Thyroid gland (tissue), 4 donors: ENCODE data around the gene SCTR. TPM values are rescaled to one million over a fixed set of nuclear protein-coding genes. Genes with fewer than 3 reads are reported as not detected.

Experiments
- DNase-seq, 2 donors: peaks; one replicate each; pipeline ENCODE4 v3.0.0-alpha.2; 2019
- H3K27ac ChIP-seq, 3 donors: fragments of 200-600 bp; sonication (generic); 1 replicate in 2 of 3; 2 replicates in 1 of 3; pipeline ENCODE4 v1.5.1; 2016 to 2019; ENCODE audit warnings: mild to moderate bottlenecking in 1 of 3, moderate library complexity in 1 of 3
- H3K27me3 ChIP-seq: fragments of 200-600 bp; sonication (generic); one replicate; pipeline ENCODE4 v1.5.1; 2019
- H3K36me3 ChIP-seq, 2 donors: fragments of 200-600 bp; sonication (generic); one replicate each; pipeline ENCODE4 v1.5.1; 2016 to 2019
- H3K4me1 ChIP-seq, 2 donors: fragments of 200-600 bp; sonication (generic); one replicate each; pipeline ENCODE4 v1.5.1; 2017 to 2019
- H3K4me3 ChIP-seq, 3 donors: fragments of 200-600 bp; sonication (generic); replicated peaks in 1 of 3; 1 replicate in 2 of 3; 2 replicates in 1 of 3; pipeline ENCODE4 v1.5.1; 2016; ENCODE audit warnings: mild to moderate bottlenecking in 1 of 3
- H3K9me3 ChIP-seq: fragments of 200-600 bp; sonication (generic); one replicate; pipeline ENCODE4 v1.5.1; 2017
- CTCF ChIP-seq, 6 experiments: fragments of 200-600 bp in 3 of 6; fragments of 450-650 bp in 3 of 6; sonication (generic) in 3 of 6; IDR thresholded peaks; one replicate each; pipeline ENCODE4 v1.5.1; 2016 to 2019; ENCODE audit warnings: antibody characterized with exemption in 6 of 6, mild to moderate bottlenecking in 2 of 6, inconsistent platforms in 1 of 6, moderate library complexity in 1 of 6
- POLR2A ChIP-seq, 2 donors: fragments of 450-650 bp; IDR thresholded peaks; one replicate each; pipeline ENCODE4 v1.6.1; 2017; ENCODE audit warnings: antibody characterized with exemption in 2 of 2, mild to moderate bottlenecking in 2 of 2, moderate library complexity in 1 of 2
- WGBS, 2 donors: methylation state at CpG; one replicate each; pipeline ENCODE4 v1.1.5; 2017; 5-methylcytosine and 5-hydroxymethylcytosine counted together
- intact Hi-C: fragments of 100-400 bp; cut with DNase I; formaldehyde crosslinking; loops from one replicate; pipeline ENCODE4 v1.15.1; 2023
- total RNA-seq, 4 donors: library from RNA; depleted of rRNA; stranded (reverse); fragments of >200 nt; gene quantifications; one replicate each; pipeline ENCODE4 v1.2.3, GENCODE V29; 2016

The SCTR gene
- total RNA-seq, 4 donors from 2014 or later, result not detected

GRCh38 chr2:119402645-119403560 lies 121.4 kb downstream of the SCTR start:
- Histone ChIP-seq H3K27ac (peak overlapping the region in 1 of 3 donors; percentile 58), H3K4me1 (peaks cover 4 to 5% of the 10 kb centered on the region in 2 donors), H3K36me3 (no peaks in the 10 kb centered on the region), H3K4me3 (no peak overlapping the region), H3K9me3 (no peaks in the 10 kb centered on the region), H3K27me3 (no peaks in the 10 kb centered on the region)
- WGBS, 2 donors, result 76 to 80% methylated on average over 10 of the region's 10 CpGs
- intact Hi-C loops, result no loop called here
- DNase-seq, result peak; percentile 66 to 77
- TF ChIP-seq CTCF (IDR thresholded peaks at IDR 0.05), result no peak
- TF ChIP-seq POLR2A (IDR thresholded peaks at IDR 0.05), result no peak

- H3K27ac ChIP-seq, result peak overlapping the region in 1 of 3 donors; percentile 58
- no peak for DNase-seq
- no peaks in the 10 kb centered on the region for H3K9me3 ChIP-seq
- 93 to 97% methylated on average over 5 of the region's 5 CpGs for WGBS, 2 donors
- H3K27me3 ChIP-seq, result no peaks in the 10 kb centered on the region
- intact Hi-C loops, result no loop called here
- no peaks in the 10 kb centered on the region for H3K36me3 ChIP-seq
- no peak overlapping the region for H3K4me3 ChIP-seq
- TF ChIP-seq POLR2A (IDR thresholded peaks at IDR 0.05), result no peak
- no peak for TF ChIP-seq CTCF (IDR thresholded peaks at IDR 0.05)
- peaks cover 4 to 5% of the 10 kb centered on the region in 2 donors for H3K4me1 ChIP-seq
Observed at GRCh38 chr2:119402106-119402505, 122.2 kb downstream of the SCTR start.

- 93 to 96% methylated on average over 6 of the region's 6 CpGs for whole genome bisulfite sequencing, 2 donors
- no peak for DNase-seq
Observed at GRCh38 chr2:119397196-119397595, 127.1 kb downstream of the SCTR start.

GRCh38 chr2:119393971-119394748 lies 130.1 kb downstream of the SCTR start:
- H3K9me3 ChIP-seq, result no peaks in the 10 kb centered on the region
- 92 to 96% methylated on average over 3 of the region's 3 CpGs for WGBS, 2 donors
- DNase-seq, result no peak
- H3K36me3 ChIP-seq, result no peaks in the 10 kb centered on the region
- no peak overlapping the region for H3K4me3 ChIP-seq
- peaks cover 9 to 14% of the 10 kb centered on the region in 2 donors for H3K4me1 ChIP-seq
- TF ChIP-seq POLR2A (IDR thresholded peaks at IDR 0.05), result no peak
- TF ChIP-seq CTCF (IDR thresholded peaks at IDR 0.05), result no peak
- intact Hi-C loops, result no loop called here
- no peaks in the 10 kb centered on the region for H3K27me3 ChIP-seq
- no peak overlapping the region for H3K27ac ChIP-seq

More at GRCh38 chr2:119397196-119397595, 127.1 kb downstream of the SCTR start:
- H3K36me3 ChIP-seq, result no peaks in the 10 kb centered on the region
- H3K4me3 ChIP-seq, result no peak overlapping the region
- H3K4me1 ChIP-seq, result no peaks in the 10 kb centered on the region
- intact Hi-C loops, result no loop called here
- no peak for TF ChIP-seq POLR2A (IDR thresholded peaks at IDR 0.05)
- no peak for TF ChIP-seq CTCF (IDR thresholded peaks at IDR 0.05)
- no peak overlapping the region for H3K27ac ChIP-seq
- no peaks in the 10 kb centered on the region for H3K9me3 ChIP-seq
- H3K27me3 ChIP-seq, result no peaks in the 10 kb centered on the region

Other genes with a start within 250 kb of the SCTR start
- 10 to 100 TPM in 2 of 4 donors, 1 to 10 TPM in 2; 5.3 to 19.9 (median 13.3) TPM for gene C2orf76, start 157.6 kb downstream of the SCTR start, total RNA-seq
- gene DBI, start 157.5 kb downstream of the SCTR start, total RNA-seq, result 100 to 1,000 TPM in 3 of 4 donors, 10 to 100 TPM in 1; 48.1 to 166 (median 140) TPM
- 10 to 100 TPM; 34.4 to 50.2 (median 43.1) TPM for gene TMEM37, start 92.6 kb downstream of the SCTR start, total RNA-seq
- 10 to 100 TPM in 2 of 4 donors, 1 to 10 TPM in 2; 1.6 to 13.1 (median 9.7) TPM for gene CFAP221, start 20.0 kb upstream of the SCTR start, total RNA-seq
- gene TMEM177, start 154.7 kb upstream of the SCTR start, total RNA-seq, result 10 to 100 TPM in 3 of 4 donors, 1 to 10 TPM in 1; 6.2 to 24.3 (median 14.1) TPM
- 100 to 1,000 TPM in 2 of 4 donors, 10 to 100 TPM in 2; 79.1 to 131 (median 114) TPM for gene PTPN4, start 235.4 kb upstream of the SCTR start, total RNA-seq